Muscle layer of duodenum (tissue), 2 donors: ENCODE data around the gene REPS2.

Source experiments
- H3K27ac ChIP-seq: one replicate; pipeline ENCODE4 v1.7.0; 2013; ENCODE audit warnings: mild to moderate bottlenecking, low read length
- H3K27me3 ChIP-seq: one replicate; pipeline ENCODE4 v1.7.0; 2013; ENCODE audit warnings: low read depth, mild to moderate bottlenecking, control low read depth, low read length
- H3K36me3 ChIP-seq, 2 donors: one replicate each; pipeline ENCODE4 v1.7.0; 2013; ENCODE audit warnings: low read length in 2 of 2, control low read depth in 1 of 2, mild to moderate bottlenecking in 1 of 2; ENCODE audit not compliant: insufficient read depth in 2 of 2, control insufficient read depth in 1 of 2
- H3K4me1 ChIP-seq, 2 donors: one replicate each; pipeline ENCODE4 v1.7.0; 2013; ENCODE audit warnings: low read length in 2 of 2, mild to moderate bottlenecking in 2 of 2, control low read depth in 1 of 2, moderate library complexity in 1 of 2; ENCODE audit not compliant: insufficient read depth in 2 of 2, control insufficient read depth in 1 of 2
- H3K4me3 ChIP-seq, 2 donors: one replicate each; pipeline ENCODE4 v1.7.0; 2013; ENCODE audit warnings: low read length in 2 of 2, low read depth in 1 of 2, mild to moderate bottlenecking in 1 of 2
- H3K9me3 ChIP-seq, 2 donors: one replicate each; pipeline ENCODE4 v1.7.0; 2013; ENCODE audit warnings: low read length in 2 of 2, control low read depth in 1 of 2, mild to moderate bottlenecking in 1 of 2; ENCODE audit not compliant: control insufficient read depth in 1 of 2
- donor health status: healthy.

Gene REPS2

GRCh38 chrX:17095161-17095560 is 148.7 kb downstream of the REPS2 start:
- no peak overlapping the region for H3K4me3 ChIP-seq
- no peak overlapping the region for H3K27ac ChIP-seq
- H3K4me1 ChIP-seq, result no peaks in the 10 kb centered on the region
- no peaks in the 10 kb centered on the region for H3K27me3 ChIP-seq
- H3K36me3 ChIP-seq, result no peaks in the 10 kb centered on the region
- H3K9me3 ChIP-seq, result no peaks in the 10 kb centered on the region

DNA sequence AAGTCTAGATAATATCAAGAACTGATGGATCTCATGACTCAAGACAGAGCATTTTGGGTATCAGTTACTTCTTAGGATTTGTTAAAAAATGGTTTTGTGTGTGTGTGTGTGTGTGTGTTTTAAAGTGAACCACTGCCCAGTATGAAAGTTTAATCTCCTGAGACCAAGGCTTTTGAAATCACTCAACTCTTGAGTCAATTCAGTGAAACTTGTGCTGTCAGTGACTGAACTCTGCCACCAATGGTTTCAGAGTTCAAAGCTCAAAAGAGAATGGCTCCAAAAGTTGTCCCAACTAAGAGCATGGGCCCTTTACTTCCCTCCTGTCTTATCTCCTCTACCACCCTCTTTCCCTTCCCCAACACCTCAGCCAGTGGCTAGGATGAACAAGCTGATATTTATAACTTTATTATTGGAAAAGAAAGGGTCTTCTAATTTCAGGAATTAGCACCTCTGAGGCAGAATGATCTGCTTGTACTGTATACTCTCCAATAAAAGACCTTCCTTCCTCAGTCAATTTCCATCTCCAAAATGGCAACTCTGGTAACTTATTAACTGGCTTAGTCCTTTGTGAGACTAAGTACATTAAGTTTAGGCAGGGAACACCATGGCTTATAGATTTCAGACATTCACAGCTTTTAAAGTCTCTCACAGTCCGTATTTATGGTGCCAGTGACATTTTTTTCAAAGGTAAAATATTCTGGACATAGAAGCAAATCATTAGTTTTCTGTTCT is 152.2 kb downstream of the REPS2 start:
- no peak overlapping the region for H3K27ac ChIP-seq
- H3K27me3 ChIP-seq, result no peaks in the 10 kb centered on the region
- no peaks in the 10 kb centered on the region for H3K4me1 ChIP-seq
- no peak overlapping the region for H3K4me3 ChIP-seq
- no peaks in the 10 kb centered on the region for H3K36me3 ChIP-seq
- H3K9me3 ChIP-seq, result no peaks in the 10 kb centered on the region

DNA sequence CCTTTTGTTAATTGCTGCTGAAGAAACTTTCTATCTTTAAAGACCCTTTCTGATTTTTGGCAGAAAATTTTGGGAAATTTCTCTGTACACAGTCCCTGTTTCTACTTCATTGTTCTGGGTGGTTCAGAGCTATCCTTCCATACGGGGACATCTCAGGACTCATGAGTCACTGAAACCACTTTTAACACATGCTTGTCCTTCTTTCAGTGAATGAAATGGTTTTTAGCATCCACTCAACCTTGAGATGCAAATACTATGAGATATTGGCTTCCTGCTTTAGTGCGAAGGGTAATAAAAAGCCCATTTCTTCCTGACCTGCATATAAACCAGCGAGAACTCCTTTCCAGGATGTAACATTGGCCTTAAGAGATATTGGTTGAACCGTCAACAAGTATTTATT is 158.0 kb downstream of the REPS2 start:
- H3K9me3 ChIP-seq, result no peaks in the 10 kb centered on the region
- H3K4me3 ChIP-seq, result no peak overlapping the region
- H3K27me3 ChIP-seq, result no peaks in the 10 kb centered on the region
- no peaks in the 10 kb centered on the region for H3K4me1 ChIP-seq
- no peak overlapping the region for H3K27ac ChIP-seq
- H3K36me3 ChIP-seq, result no peaks in the 10 kb centered on the region

GRCh38 chrX:17120816-17121215 is 174.4 kb downstream of the REPS2 start:
- no peaks in the 10 kb centered on the region for H3K36me3 ChIP-seq
- H3K9me3 ChIP-seq, result no peaks in the 10 kb centered on the region
- H3K4me1 ChIP-seq, result no peaks in the 10 kb centered on the region
- no peak overlapping the region for H3K27ac ChIP-seq
- no peaks in the 10 kb centered on the region for H3K27me3 ChIP-seq
- no peak overlapping the region for H3K4me3 ChIP-seq

GRCh38 chrX:17154001-17154400 is 207.5 kb downstream of the REPS2 start:
- Histone ChIP-seq H3K4me3 (no peak overlapping the region), H3K27ac (no peak overlapping the region), H3K36me3 (no peaks in the 10 kb centered on the region), H3K9me3 (no peaks in the 10 kb centered on the region), H3K4me1 (peaks cover 0 to 4% of the 10 kb centered on the region in 2 donors), H3K27me3 (no peaks in the 10 kb centered on the region)

DNA sequence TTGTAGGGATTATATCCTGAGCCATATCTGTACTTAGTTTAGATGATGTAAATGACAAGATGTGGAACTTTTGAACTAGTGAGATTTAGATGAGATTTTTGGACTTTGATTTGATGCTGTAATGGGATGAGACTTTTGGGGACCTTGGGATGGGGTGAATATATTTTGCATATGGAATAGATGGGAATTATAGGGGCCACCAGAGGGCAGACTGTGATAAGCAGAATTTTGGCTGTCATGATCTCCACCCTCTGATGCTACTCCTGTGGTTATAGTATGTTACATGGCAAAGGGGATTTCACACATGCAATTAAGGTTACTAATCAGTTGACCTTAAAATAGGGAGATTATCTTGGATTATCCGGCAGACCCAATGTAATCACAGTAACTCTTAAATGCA is 214.5 kb downstream of the REPS2 start:
- H3K4me3 ChIP-seq, result no peak overlapping the region
- no peaks in the 10 kb centered on the region for H3K36me3 ChIP-seq
- no peak overlapping the region for H3K27ac ChIP-seq
- no peaks in the 10 kb centered on the region for H3K4me1 ChIP-seq
- H3K27me3 ChIP-seq, result no peaks in the 10 kb centered on the region
- H3K9me3 ChIP-seq, result peaks cover 0 to 4% of the 10 kb centered on the region in 2 donors

GRCh38 chrX:17161991-17162390 is 215.5 kb downstream of the REPS2 start:
- H3K4me1 ChIP-seq, result no peaks in the 10 kb centered on the region
- peaks cover 0 to 4% of the 10 kb centered on the region in 2 donors for H3K9me3 ChIP-seq
- no peak overlapping the region for H3K4me3 ChIP-seq
- no peaks in the 10 kb centered on the region for H3K27me3 ChIP-seq
- H3K36me3 ChIP-seq, result no peaks in the 10 kb centered on the region
- no peak overlapping the region for H3K27ac ChIP-seq

DNA sequence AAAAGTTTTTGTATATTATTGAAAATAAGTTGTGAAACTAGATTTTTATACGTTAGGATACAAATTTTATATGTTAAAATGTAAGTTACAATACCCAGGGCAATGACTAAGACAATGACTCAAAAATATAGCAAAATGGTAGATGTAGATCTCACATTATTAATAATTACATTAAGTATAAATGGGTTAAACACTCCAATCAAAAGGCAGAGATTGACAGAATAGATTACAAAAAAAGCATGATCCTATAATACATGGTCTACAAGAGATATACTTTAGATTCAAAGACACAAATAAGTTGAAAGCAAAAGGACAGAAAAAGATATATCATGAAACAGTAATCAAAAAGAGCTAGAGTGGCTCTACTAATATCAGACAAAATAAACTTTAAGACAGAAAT is 217.6 kb downstream of the REPS2 start:
- no peaks in the 10 kb centered on the region for H3K27me3 ChIP-seq
- no peaks in the 10 kb centered on the region for H3K4me1 ChIP-seq
- no peaks in the 10 kb centered on the region for H3K36me3 ChIP-seq
- peaks cover 0 to 4% of the 10 kb centered on the region in 2 donors for H3K9me3 ChIP-seq
- H3K27ac ChIP-seq, result no peak overlapping the region
- no peak overlapping the region for H3K4me3 ChIP-seq

DNA sequence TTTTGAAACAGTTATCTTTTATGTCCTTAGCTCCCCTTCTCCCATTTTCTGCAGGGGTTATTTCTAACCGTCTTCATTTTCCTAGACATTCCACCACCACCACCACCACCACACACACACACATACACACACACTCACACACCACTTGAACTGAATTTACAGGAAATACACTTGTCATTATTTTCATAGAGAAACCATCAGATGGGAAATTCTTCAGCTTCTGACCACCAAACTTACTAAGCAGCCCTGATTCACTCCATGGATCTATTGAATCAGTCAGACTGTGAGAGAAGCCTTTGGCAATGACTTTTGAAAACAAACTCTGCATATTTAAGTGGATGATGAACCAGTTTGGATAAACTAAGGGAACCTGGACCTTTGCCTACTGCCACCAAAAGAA is 218.5 kb downstream of the REPS2 start:
- Histone ChIP-seq H3K36me3 (no peaks in the 10 kb centered on the region), H3K9me3 (peaks cover 0 to 4% of the 10 kb centered on the region in 2 donors), H3K27ac (no peak overlapping the region), H3K4me1 (no peaks in the 10 kb centered on the region), H3K27me3 (no peaks in the 10 kb centered on the region), H3K4me3 (no peak overlapping the region)

DNA sequence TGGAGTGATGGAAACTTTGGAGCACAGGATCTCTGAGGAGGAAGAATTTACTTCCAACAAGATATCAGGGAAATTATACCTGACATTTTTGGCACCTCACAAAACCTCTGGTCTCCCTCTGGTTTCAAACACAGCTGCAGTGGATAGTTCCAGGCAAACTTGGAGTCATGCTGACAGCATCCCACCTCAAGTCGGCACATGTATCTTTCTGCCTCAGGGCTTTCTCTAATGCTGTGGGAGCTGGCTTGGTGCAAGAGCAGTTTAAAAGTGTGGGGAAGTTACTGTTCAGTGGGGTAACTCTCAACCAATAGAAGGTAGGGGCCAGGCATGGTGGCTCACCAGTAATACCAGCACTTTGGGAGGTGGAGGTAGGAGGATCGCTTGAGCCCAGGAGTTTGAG is 221.5 kb downstream of the REPS2 start:
- H3K27ac ChIP-seq, result no peak overlapping the region
- no peaks in the 10 kb centered on the region for H3K27me3 ChIP-seq
- no peak overlapping the region for H3K4me3 ChIP-seq
- H3K9me3 ChIP-seq, result no peaks in the 10 kb centered on the region
- H3K4me1 ChIP-seq, result no peaks in the 10 kb centered on the region
- no peaks in the 10 kb centered on the region for H3K36me3 ChIP-seq

DNA sequence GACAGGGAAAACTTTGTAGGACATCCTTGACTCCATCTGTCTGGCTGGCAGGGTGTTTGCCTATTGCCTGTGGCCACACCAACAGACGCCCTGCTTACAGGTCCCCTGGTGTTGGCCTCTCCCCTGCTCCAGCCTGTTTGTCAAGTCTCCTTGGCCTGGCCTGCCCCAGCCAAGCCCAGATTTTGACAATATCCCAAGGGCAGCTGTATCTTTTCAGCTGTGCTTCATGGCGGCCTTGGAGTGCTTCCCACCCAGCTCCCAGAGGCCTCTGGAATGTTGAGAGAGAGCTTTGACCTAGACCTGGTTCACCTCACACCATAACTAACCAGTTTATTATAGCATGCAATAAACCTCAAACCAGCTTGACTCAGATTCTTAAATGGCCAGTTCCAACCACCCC is 224.5 kb downstream of the REPS2 start:
- H3K4me1 ChIP-seq, result no peaks in the 10 kb centered on the region
- H3K4me3 ChIP-seq, result no peak overlapping the region
- no peaks in the 10 kb centered on the region for H3K9me3 ChIP-seq
- H3K36me3 ChIP-seq, result no peaks in the 10 kb centered on the region
- no peaks in the 10 kb centered on the region for H3K27me3 ChIP-seq
- H3K27ac ChIP-seq, result no peak overlapping the region

- Histone ChIP-seq H3K4me1 (no peaks in the 10 kb centered on the region), H3K27ac (no peak overlapping the region), H3K9me3 (no peaks in the 10 kb centered on the region), H3K27me3 (no peaks in the 10 kb centered on the region), H3K36me3 (no peaks in the 10 kb centered on the region), H3K4me3 (no peak overlapping the region)
These were observed 228.2 kb downstream of the REPS2 start for GRCh38 chrX:17174671-17175070.
